Inflammatory macrophage treated with lipopolysaccharide for 1 hour (primary cell): Measurements from ENCODE around the gene STEEP1.
"Not testable (repeated sequence)": the region's sequence is repeated elsewhere in the genome, so short reads cannot be mapped to it uniquely, and the experiment has no call there.

Experiments
- DNase-seq, 2 donors: peaks; one replicate each; pipeline ENCODE4 v3.0.0-alpha.2; 2020 to 2022

Gene STEEP1

GRCh38 chrX:119529345-119530276 is 35.6 kb downstream of the STEEP1 start:
- DNase-seq: peak; percentile 33 to 38

GRCh38 chrX:119523664-119524184 is 41.5 kb downstream of the STEEP1 start:
- no peak for DNase-seq

- no peak for DNase-seq
These were observed 44.0 kb downstream of the STEEP1 start for GRCh38 chrX:119521246-119521645.

- DNase-seq: no peak
These were observed 46.8 kb downstream of the STEEP1 start for GRCh38 chrX:119518371-119518770.

- DNase-seq: peak; percentile 49 to 75
These were observed 49.0 kb downstream of the STEEP1 start for GRCh38 chrX:119516157-119516702.

GRCh38 chrX:119512146-119512800 is 52.9 kb downstream of the STEEP1 start:
- DNase-seq: peak; percentile 38 to 59

GRCh38 chrX:119507206-119507605 is 58.0 kb downstream of the STEEP1 start:
- no peak for DNase-seq

- DNase-seq: no peak
These were observed 59.3 kb downstream of the STEEP1 start for GRCh38 chrX:119505945-119506344.

GRCh38 chrX:119505145-119505544 is 60.1 kb downstream of the STEEP1 start:
- not testable (repeated sequence) for DNase-seq

- no peak for DNase-seq
These were observed 61.7 kb downstream of the STEEP1 start for GRCh38 chrX:119503484-119503861.

- DNase-seq: peak in 1 of 2 donors; percentile 22
These were observed 62.3 kb downstream of the STEEP1 start for GRCh38 chrX:119502727-119503483.

- DNase-seq: no peak
These were observed 63.6 kb downstream of the STEEP1 start for GRCh38 chrX:119501511-119502148.

GRCh38 chrX:119500061-119500800 is 65.0 kb downstream of the STEEP1 start:
- no peak for DNase-seq

GRCh38 chrX:119497185-119497584 is 68.0 kb downstream of the STEEP1 start:
- DNase-seq: peak in 1 of 2 donors; percentile 36

- DNase-seq: no peak
These were observed 69.2 kb downstream of the STEEP1 start for GRCh38 chrX:119495734-119496726.

GRCh38 chrX:119493851-119494495 is 71.2 kb downstream of the STEEP1 start:
- DNase-seq: not testable (repeated sequence)

- DNase-seq: no peak
These were observed 72.7 kb downstream of the STEEP1 start for GRCh38 chrX:119492463-119492862.

- no peak for DNase-seq
These were observed 75.8 kb downstream of the STEEP1 start for GRCh38 chrX:119489212-119490074.

GRCh38 chrX:119488749-119489148 is 76.5 kb downstream of the STEEP1 start:
- DNase-seq: peak in 1 of 2 donors; percentile 49
